GM19397 (cell line): ENCODE data around the gene L3MBTL1.

ENCODE experiments used
- ATAC-seq: cut with Tn5 transposase; IDR thresholded peaks from one replicate; pipeline ENCODE4 v1.9.1; 2021; ENCODE audit warnings: mild to moderate bottlenecking, moderate library complexity; ENCODE audit not compliant: unreplicated experiment

L3MBTL1 gene

GRCh38 chr20:43534791-43535350 lies 27.4 kb downstream of the L3MBTL1 start:
- ATAC-seq, result no peak

GRCh38 chr20:43535370-43536004 lies 28.0 kb downstream of the L3MBTL1 start:
- ATAC-seq, result no peak

GRCh38 chr20:43536041-43536816 lies 28.7 kb downstream of the L3MBTL1 start:
- ATAC-seq, result no peak

- no peak for ATAC-seq
These were observed 29.4 kb downstream of the L3MBTL1 start for GRCh38 chr20:43536817-43537440.

- ATAC-seq, result no peak
These were observed 30.7 kb downstream of the L3MBTL1 start for GRCh38 chr20:43537921-43538877.

- ATAC-seq, result no peak
These were observed 31.6 kb downstream of the L3MBTL1 start for GRCh38 chr20:43538878-43539700.

GRCh38 chr20:43539975-43540672 lies 32.6 kb downstream of the L3MBTL1 start:
- ATAC-seq, result no peak

GRCh38 chr20:43540673-43541060 lies 33.2 kb downstream of the L3MBTL1 start:
- no peak for ATAC-seq

- ATAC-seq, result no peak
These were observed 33.7 kb downstream of the L3MBTL1 start for GRCh38 chr20:43541214-43541613.

GRCh38 chr20:43542161-43542560 lies 34.7 kb downstream of the L3MBTL1 start:
- no peak for ATAC-seq

GRCh38 chr20:43542674-43543073 lies 35.2 kb downstream of the L3MBTL1 start:
- no peak for ATAC-seq

- ATAC-seq, result no peak
These were observed 35.6 kb downstream of the L3MBTL1 start for GRCh38 chr20:43543138-43543537.

GRCh38 chr20:43544501-43544900 lies 37.0 kb downstream of the L3MBTL1 start:
- ATAC-seq, result no peak

GRCh38 chr20:43545837-43546578 lies 38.5 kb downstream of the L3MBTL1 start:
- ATAC-seq, result no peak

GRCh38 chr20:43548273-43548880 lies 40.9 kb downstream of the L3MBTL1 start:
- ATAC-seq, result no peak

GRCh38 chr20:43549416-43550065 lies 42.0 kb downstream of the L3MBTL1 start:
- ATAC-seq, result no peak

GRCh38 chr20:43550456-43550855 lies 43.0 kb downstream of the L3MBTL1 start:
- no peak for ATAC-seq

- ATAC-seq, result no peak
These were observed 46.9 kb downstream of the L3MBTL1 start for GRCh38 chr20:43554369-43554768.
